HG03064 (cell line): ENCODE measurements around the gene FAM107B.
"Not testable (repeated sequence)": the region's sequence is repeated elsewhere in the genome, so short reads cannot be mapped to it uniquely, and the experiment has no call there.

ENCODE experiments used
- ATAC-seq: cut with Tn5 transposase; IDR thresholded peaks from one replicate; pipeline ENCODE4 v1.9.1; 2021; ENCODE audit warnings: low read depth; ENCODE audit not compliant: unreplicated experiment

The FAM107B gene

DNA sequence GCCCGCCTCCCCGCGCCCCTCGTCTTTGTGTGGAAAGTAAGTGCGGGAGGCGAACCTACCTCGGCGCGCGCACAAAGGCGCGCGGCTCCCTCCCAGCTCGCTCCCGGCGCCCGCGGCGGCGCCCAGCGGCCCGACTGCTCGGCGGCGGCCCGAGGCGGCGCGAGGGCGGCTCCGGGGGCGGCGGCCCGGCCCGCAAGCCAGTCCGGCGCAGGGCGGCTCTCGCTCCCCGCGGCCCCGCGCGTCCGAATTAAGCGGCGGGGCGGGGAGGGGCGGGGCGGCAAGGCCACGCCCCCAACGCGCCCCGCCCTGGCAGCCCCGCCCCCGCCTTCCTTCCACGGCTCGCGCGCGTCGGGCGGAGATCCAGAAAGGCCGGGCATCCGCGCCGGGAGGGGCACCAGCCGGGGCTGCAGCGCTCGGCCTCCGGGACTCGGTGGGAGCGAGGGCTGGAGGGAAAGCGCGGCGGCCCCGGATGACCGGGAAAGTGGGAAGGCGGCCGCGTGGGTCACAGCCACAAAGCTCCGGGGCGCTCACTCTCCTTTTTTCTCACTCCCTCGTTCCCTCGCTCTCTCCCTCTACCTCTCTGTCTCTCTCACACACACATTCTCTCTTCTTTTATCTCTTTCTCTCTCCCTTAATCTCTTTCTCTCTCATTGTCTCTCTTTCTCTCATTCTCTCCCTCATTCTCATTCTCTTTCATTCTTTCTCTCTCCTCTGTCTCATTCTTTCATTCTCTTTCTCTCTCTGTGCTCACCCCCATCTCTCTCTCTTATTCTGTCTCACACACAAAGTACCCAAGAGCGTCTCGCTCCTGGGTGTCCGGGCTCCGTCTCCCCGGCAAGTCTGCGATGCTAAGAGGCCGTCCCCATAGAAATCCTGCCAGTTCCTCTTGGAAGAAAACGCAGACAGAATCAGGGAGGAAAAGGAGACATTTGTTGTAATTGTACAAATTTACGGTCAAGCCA is 170.2 kb downstream of the FAM107B start:
- ATAC-seq: peak; percentile 45

DNA sequence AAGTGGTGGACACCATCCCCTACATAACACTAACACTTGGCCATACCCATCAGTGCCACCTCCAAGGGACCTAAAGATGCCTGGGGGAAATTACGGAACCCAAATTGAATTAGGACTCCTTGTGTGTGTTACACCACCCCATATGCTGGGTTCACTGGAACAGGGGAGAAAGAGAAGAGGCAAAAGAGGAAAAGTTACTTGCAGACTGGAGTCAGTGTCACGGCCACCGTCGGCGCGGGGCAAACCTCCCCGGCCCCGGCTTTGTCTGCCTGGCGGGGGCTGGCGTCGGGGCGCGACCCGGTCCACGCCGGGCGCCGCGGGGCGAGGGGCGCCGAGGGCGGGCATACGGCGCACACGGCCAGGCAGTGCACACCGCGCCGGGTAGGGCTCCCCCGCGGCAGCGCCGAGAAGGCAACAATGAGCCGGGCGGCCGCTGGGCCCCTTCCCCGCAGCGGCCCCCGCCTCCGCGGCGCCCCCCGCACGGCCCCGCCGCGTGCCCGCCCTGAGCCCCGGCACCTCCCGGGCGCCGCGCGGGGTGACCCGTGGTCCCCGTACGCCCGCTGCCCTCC is 171.1 kb downstream of the FAM107B start:
- peak; percentile 8 for ATAC-seq

DNA sequence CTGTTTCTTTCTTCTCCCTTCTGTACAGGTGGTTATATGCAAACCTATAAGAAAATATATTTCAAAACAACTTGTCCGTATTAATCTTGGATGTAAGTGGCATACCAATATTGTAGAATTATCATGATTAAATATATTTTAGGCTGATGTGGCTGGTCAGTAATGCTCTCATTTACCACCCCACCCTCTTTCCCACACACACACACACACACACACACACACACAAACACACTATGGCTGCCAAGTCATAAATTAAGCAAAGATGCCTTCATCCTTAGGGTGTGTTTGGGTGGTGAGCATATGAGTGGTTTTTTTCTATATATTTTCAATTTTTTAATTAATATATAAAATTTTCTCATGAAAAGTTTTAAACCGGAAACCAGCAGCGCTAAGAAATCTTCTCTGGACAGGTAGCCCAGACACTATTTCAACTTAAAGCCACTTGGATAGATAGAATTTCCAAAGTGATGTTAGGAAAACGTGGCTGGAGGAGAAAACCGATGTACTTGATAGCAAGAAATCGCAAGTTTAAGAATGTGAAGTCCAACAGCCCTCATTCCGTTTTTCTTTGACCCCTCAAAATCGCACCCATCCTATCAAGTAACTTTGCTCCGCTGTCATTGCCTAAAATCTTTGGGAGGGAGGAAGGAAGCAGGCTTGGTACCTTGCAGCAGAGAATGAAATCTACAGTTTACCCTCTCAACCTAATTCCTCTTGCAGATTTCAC is 171.7 kb downstream of the FAM107B start:
- ATAC-seq: no peak

DNA sequence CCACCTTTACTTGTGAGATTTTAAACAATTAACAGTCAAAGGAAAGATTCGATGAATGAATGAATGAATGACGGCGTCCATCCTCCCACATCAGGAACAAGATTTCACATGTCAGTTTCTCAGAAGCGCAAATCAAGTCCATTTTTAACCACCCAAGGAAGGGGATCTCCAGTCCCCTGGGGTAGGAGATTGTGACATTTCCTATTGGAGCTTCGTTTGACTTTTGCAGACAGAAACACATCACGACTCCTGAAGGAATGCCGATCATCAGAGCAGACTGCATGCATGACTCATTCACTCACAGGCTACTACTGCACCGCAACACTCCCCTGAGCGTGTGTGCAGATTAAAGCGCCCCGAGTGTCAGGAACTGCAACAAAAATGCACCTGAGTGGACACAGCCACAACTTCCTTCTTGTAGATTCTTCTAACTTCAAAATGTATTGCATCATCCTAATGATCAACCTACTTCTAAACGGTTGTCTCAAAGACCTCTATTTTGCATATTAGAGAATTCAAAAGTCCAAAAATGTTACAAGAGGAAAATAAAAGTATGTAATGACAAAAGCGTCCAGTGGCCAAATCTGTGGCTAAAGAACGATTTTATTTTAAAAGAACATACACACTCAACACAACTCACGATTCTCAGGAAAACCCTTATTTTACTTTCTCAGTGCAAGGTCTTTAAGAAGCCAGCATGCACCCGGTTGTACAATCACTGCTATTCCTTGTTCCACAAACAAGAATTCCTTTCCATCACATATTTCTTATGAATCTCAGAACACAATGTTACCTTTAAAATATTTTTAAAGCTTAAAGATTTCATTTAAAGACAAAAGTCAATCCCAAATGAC is 172.6 kb downstream of the FAM107B start:
- no peak for ATAC-seq

DNA sequence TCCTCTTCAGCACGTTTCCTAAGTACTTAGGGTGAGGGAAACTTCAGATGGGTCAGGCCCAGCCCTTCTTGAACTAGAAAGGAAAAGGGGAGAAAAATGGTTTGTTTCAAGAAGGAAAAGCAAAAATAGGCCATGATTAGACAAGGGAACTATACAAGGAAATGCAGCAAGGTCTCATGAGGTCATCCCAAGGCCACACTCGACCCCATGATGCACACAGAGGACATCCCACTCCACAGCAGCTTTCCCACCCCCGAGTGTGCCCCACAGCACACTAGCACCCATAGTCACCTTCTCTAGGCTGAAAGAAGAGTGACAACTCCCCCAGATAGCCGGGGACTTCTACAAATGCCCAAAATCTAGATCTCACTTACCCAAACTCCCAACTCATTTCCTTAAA is 173.4 kb downstream of the FAM107B start:
- no peak for ATAC-seq

DNA sequence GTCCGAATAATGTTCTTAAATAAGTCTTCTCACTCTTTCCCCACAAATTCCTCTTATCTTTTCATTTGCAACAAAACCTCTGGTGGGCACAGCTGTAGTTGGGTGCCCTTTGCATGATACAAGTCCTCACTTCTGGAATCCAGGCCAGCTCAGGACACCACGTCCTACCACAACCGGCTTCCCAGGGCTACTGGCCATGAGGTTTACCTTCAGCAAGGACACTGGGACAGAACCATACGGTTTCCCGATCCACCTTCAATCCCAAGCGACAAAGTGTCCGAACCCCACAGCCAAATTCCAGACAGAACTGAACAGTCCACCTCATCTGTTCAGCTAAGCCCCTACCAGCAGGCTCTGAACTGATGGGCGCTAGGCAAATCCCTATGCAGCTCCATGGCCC is 174.6 kb downstream of the FAM107B start:
- no peak for ATAC-seq

DNA sequence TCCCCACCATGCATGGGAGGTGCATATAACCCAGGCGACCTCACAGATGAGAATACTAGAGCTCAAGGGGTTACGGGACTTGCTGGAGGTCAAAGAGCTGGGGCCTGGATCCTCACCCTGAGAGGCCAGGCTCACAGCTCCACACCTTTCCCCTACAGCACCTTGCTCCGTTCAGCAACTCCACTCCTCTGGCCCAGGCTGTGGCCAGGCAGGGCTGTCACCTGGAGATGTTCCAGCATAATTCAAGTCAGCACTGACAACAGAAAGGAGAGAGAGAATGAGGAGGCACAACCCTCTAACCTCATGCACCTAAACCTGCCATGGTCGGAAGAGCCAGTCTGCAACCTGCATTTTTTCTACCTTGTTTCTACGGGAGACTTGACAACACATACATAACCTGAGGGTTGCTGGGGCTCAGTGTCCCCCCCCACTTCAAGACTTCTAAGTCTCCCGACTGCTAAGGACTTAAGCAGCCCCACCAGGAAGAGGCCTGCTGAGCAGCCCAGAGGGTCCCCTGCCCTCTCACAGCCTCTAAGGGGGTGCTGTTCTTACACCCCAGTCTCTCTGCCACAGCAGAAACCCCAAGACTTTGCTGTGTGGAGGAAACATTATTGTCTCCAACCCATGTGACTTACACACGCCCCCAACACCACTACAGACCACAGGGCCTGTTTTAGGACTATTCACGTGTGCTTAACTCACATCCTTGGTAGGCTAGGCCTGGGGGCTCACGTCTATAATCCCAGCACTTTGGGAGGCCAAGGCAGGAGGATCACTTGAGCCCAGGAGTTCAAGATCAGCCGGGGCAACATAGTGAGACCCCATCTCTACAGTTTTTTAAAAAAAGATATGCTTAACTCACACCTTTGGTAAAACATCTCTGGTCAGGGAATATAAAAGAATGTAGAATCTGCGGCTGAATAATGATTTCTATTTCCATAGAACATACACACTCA is 175.6 kb downstream of the FAM107B start:
- no peak for ATAC-seq

DNA sequence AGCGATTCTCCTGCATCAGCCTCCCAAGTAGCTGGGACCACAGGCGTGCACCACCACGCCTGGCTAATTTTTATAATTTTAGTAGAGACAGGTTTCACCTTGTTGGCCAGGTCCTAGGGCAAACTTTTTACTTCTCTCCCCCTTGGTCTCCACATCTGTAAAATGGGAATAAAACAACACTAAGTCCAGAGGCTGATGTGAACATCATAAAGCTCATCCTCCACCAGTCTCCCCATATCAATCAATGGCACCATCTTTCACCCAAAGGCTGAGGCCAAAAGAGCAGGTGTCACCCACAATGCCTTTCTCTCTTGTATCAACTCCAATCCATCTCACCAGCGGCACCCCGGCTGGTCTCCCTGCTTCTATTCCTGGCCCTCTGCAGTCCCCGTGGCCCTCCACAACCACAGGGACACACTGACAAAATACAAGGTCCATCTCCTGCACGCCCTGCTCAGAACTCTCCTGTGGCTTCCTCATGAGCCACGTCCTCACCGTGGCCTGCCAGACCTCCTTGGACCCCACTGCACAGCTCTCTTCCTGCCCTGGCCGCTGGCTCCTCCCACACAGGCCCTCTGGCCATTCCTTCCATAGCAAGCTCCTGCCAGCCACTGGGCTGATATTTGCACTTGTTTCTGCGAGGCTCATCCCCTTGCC is 179.0 kb downstream of the FAM107B start:
- ATAC-seq: no peak

DNA sequence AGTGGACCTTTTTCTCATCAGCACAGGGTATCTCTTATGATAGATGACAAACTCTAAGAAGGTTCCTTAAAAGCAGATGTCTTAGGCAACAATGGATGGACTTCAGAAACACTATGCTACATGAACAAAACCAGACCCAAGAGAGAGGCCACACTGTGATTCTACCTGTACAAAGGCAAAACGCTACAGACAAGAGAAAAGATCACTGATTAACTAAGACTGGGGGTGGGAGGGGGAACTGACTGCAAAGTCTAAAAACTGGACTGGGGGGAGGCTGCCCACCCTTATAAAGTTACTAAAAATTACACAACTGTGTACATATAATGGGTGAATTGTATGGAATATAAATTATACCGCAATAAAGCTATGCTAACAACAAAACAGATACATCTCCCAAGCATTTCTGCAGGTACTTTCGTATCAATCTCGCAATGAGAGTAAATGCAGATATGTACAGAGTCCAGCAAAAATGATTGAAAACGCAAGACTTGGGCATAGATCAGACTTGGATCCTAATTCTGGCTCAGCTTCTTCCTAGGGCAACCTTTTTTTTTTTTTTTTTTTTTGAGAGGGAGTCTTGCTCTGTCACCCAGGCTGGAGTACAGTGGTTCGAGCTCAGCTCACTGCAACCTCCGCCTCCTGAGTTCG is 179.7 kb downstream of the FAM107B start:
- no peak for ATAC-seq

DNA sequence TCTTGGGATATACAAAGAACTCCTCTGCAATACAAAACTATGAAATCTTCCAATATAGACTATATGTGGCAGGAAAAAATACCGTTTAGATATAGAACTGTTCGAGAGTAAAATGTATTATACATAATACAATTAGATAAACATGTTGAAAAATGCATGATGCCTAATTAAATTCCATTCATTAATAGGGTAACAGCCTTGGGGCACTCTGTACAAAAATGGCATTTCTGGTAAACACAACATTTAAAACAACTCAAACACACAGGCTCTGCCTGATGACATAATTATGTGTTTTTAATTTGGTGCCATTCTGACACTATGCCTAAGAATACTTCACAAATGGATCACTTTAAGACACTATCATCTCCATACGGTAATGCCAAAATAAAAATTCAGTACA is 180.9 kb downstream of the FAM107B start:
- ATAC-seq: no peak

DNA sequence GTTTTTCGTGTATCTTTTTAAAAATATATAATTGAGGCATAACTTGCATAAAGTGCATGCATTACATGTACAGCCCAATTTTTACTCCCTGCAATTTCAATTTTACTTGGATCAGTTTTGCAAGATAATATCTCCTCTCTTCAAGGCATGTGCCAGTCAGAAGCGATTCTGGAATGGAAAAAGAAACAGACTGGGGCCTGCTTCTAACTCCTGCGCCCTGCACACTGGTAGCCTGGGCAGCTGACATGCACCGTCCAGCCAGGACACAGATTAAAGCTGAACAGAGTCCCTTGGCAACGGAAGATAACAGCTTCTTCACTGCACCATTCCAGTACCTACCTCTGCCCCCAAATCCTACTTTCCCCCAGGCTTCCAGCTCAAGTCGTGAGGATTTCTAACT is 182.1 kb downstream of the FAM107B start:
- ATAC-seq: no peak

DNA sequence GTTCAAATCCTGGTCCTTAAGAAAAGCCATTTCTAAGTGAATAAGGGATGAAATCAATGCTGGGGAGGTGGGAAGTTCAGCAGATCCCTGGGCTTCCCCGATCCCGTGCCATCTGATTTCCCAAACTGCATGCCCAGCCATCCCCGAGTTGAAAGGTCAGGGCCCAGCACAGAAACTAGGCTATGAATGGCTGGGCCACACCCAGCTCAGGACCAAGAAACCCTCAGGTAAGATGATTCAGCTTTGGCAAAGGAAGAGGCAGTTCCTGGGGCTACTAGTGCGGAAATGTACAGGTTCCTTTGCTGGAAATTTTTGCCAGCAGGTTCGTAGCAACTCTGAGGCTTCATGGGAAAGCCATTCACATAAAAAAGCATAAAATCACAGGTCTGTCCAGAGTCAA is 182.7 kb downstream of the FAM107B start:
- ATAC-seq: no peak

DNA sequence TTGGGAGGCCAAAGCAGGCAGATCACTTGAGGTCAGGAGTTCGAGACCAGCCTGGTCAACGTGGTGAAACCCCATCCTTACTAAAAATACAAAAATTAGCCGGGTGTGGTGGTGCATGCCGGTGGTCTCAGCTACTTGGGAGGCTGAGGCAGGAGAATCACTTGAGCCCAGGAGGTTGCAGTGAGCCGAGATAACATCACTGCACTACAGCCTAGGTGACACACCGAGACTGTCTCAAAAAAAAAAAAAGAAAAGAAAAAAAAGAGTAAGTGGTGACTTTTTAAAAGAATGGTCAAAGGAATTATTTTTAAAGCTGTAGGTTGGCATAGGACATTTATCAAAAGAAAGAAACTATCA is 185.8 kb downstream of the FAM107B start:
- ATAC-seq: not testable (repeated sequence)

DNA sequence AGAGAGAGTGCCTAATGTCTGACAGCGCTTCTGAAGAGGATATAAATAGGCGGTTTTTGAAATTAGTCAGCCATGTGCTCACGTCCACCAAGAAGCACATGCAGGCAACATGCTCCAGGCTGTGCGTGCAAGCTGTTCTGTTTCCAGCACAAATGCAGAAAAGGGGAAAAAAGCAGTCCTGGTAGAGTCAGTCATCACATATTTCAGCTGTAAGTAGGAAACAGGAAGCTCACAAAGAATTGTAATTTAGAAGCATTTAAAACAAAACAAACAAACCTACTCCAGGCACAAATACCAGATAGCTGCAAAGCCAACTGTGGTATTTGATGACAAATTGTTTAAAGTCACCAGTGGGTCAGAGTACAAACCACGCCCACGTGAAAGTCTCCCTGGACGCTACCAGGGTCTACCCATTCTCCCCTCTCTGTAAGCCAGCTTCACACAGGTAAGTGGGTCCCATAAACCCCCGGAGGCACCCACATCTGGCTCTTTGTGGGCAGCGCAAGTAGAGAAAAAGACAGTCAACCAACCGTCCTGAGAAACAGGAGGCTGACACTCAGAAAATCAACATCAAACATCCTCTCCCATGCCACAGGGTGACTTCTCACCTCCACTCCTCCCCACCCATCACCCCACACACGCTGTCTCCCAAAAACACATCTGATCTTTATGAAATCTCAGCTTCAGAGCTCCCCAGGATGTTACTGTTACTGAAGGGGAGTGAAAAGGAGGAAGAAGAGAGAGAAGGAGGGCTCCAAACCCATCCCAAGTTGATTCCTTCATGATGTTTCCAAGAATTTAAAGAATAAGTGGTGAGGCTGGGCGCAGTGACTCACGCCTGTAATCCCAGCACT is 186.4 kb downstream of the FAM107B start:
- ATAC-seq: peak; percentile 58

DNA sequence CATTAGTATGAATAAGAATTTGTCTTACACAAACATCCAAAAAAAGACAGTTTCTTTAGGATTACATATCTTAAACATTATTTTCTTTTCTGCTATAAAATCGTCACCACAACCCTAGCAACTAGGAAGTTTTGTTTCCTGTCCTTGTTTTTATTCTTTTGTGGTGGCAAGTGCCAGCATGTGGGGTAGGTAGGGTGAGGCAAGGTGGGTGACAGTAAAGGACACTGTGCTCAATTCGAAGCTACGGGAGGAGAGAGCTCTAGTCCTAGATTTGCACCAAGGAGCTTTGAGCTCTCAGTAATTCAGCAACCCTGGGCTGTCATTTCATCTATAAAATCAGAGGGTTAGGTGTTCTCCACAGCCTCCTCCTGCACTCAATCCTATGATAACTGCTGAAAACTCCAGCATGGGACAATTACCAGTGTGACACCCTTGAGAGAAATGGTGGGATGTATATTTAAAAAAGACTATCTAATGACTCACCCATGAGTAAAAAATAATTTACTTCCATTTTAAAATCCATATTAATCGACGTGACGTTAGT is 187.1 kb downstream of the FAM107B start:
- ATAC-seq: no peak

DNA sequence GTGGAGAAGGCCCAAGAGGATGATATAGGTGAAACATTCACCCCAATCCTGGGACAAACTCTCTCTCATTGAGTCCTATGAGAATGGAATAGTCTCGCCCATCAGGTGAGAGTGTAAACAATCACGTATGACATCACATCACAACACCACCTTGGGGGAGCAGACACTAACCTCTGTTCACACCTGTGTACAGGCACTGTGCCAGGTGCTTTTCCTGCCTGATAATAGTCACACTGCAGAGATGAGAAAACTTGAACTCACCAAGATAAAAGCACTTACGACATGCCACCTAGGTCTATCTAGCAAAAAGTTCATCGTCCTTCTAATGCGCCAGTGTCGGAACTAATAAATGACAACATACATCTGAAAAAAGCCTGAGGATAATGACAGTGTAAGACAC is 187.8 kb downstream of the FAM107B start:
- no peak for ATAC-seq
